Stimulated activated CD4-positive, alpha-beta T cell treated with anti-CD3 and anti-CD28 coated beads, TNF-alpha, amount 100 ng/mL, for 48 hours (primary cell): Measurements from ENCODE around the gene KREMEN1.

Experiments used
- DNase-seq, 3 donors: peaks; one replicate each; pipeline ENCODE4 v3.0.0-alpha.2; 2020; ENCODE audit warnings: low read depth in 3 of 3

Gene KREMEN1

DNA sequence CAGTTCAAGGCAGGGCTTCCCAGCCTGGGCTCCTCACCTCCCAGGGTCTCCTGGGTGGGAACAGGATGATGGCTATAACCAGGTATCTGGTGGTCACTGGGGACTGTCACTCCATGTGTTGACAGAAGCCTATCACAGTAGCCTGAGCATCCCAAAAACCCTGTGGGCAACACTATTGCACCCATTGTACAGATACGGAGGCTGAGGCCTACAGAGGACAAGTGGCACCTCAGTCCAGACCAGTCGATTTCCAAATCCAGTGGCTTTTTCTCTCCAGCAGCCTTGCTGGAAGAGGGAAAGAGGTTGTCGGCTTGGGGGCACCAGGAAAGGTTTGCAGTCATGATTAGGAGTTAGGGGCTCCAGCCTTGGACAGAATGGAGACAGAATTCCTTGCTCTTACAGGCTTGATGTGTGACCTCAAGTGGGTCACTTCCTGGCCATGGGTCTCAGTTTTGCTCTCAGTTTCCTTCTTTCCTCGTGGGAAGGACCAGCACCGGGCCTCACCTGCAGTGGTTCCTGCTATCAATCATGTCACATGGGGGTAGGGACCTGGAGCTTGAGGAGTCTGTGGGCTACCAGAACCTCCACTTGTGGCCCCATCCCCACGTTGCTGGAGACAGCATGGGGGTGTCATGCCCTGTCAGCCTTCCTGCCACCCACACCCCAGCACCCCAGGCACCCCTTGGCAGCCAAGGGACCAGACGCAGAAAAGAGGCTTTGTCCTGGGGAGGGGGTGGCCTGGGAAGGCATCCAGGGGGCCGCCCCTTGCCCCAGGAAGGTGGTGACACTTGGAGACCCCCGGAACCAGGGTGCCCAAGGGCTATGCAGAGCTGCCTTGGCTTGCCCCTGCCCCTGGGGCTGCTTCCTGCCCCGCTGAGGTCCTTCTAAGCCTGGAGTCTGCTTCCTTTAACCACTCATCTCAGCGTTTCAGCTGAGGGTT is 135.0 kb downstream of the KREMEN1 start:
- no peak for DNase-seq

- DNase-seq = no peak
Measured at GRCh38 chr22:29208502-29208862, 135.6 kb downstream of the KREMEN1 start.

- DNase-seq = no peak
Measured at GRCh38 chr22:29208879-29209623, 136.2 kb downstream of the KREMEN1 start.

GRCh38 chr22:29209624-29209929 is 136.7 kb downstream of the KREMEN1 start:
- no peak for DNase-seq

DNA sequence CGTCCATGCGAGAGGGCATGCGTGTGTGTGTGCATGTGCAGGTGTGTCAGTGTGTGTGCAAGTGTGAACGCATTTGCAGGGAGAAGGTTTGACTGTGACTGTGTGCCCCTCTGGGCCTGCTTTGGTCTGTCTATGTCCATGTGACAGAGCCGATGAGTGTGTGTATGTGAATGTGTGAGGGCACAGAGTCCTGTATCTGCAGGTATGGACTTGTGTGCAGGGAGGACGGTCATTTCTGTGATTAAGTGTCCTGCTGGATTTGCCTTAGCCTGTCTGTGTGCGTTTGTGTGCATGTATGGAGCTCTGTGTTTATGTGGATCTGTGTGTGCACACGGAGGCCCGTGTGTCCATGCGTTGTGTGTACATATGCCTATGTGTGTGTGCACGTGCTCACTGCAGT is 138.2 kb downstream of the KREMEN1 start:
- no peak for DNase-seq

DNA sequence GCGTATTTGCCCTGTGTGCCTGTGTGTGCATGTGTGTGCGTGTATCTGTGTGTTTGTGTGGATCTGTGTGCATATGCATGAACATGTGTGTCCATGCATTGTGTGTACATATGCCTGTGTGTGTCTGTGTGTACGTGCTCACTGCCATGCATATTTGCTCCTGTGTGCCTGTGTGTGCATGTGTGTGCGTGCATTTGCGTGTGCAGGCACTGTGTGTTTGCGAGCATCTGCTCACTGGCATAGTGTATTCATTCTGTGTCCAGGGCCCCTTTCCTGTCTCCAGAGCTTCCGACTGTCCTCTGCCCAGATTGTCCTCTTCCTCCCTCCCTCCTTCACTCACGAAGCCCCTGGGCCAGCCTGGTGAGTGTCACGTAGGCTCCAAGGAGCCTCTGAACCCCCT is 138.6 kb downstream of the KREMEN1 start:
- no peak for DNase-seq

DNA sequence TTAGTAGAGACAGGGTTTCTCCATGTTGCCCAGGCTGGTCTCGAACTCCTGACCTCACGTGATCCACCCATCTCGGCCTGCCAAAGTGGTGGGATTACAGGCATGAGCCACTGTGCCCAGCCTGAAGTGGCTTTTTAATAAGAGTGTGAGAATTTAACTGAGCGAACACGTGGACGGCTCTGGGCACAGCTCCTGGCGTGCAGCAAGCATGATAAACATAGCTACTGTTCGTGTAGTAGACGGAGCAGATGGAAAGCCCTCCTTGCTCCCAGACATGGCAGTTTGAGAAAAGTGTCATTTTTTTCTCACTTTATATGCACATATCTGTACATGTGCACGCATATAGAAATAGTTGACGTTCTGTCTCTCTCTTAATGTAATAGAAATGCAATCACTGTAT is 139.9 kb downstream of the KREMEN1 start:
- DNase-seq = no peak

- DNase-seq = no peak
Measured at GRCh38 chr22:29213493-29213892, 140.7 kb downstream of the KREMEN1 start.

DNA sequence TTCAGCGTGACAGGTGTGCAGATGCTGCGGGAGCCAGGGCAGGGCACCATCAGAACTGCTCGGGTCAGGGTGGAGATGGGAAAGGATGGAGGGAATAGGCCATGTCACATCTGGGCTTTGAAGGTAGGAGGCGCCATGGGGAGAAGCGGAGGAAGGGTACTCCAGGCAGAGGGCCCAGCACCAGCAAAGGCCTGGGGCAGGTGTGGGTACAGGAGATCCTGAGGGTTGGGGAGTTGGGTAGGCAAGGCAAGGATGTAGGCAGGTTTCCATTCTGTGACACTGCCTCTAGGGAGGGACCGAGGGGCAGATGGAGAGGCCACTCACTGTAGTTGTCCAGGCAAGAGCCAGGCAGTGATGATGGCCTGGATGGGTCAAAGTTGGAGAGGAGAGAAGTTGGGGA is 141.4 kb downstream of the KREMEN1 start:
- no peak for DNase-seq

GRCh38 chr22:29215012-29215860 is 142.4 kb downstream of the KREMEN1 start:
- no peak for DNase-seq

- no peak for DNase-seq
Measured at GRCh38 chr22:29216011-29216872, 143.4 kb downstream of the KREMEN1 start.

DNA sequence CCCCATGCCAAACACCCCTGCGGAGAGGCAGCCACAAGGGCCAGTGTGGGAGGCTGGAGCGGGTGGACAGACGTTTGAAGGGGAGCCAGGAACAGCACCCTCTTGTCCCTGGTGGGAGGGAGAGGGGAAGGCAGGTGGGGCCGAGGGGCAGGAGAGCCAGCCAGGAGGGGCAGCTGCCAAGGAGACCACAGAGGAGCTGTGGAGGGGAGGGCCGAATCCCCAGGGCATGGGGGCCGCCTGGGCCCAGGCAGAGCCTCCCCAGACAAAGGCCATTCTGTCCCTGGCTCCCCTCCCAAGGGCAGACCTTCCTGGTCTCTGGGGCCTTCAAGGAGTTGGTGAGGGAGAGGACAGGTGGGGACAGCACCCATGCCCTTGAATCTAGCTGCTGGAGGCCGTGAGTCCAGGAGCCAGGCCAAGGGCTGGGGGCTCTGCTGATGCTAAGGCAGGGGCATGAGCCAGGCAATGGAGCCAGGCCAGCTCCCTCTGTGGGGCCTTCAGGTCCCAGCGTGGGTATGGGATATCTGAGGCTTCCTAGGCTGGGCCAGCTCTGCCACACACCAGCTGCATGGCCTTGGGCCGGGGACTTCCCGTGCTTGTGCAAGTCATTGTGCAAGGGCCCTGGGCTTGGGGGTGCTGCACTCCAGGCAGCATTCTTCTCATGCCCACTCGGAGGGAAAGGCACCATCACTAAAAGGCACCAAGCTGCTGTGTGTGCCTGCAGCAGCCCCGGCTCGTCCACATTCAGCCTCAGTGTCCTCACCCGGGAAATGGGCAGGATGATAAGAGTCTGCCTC is 144.2 kb downstream of the KREMEN1 start:
- DNase-seq = no peak
